ENCODE results near the gene ADAP2. TPM values are rescaled to one million over a fixed set of nuclear protein-coding genes. Genes with fewer than 3 reads are reported as not detected.
A peak's percentile ranks its signal among the peaks of the same experiment; 100 is the strongest.
"Not testable (repeated sequence)": the region's sequence is repeated elsewhere in the genome, so short reads cannot be mapped to it uniquely, and the experiment has no call there.

ADAP2 gene
- total RNA-seq, 2 experiments from 2014 or later: 0.92 to 1.5 TPM

DNA sequence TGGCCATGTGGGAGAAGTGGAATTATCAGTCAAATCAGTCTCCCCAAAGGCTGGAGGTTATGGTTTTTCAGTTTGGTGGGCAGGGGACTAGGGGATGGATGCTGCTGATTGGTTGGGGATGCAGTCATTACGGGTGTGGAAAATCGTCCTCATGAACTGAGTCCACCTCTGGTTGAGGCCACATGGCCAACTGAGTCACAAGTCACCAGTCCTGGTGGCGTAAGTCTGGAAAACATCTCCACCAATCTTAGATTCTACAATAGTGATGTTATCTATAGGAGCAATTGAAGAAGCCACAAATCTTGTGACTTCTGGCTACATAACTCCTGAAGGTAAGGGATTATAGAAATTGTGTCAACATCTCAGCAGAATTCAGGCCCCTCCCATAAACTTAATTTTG, 43.9 kb downstream of the ADAP2 start:
- no peak overlapping the region for H3K27ac Mint-ChIP-seq
- TF ChIP-seq, protein P1, sequence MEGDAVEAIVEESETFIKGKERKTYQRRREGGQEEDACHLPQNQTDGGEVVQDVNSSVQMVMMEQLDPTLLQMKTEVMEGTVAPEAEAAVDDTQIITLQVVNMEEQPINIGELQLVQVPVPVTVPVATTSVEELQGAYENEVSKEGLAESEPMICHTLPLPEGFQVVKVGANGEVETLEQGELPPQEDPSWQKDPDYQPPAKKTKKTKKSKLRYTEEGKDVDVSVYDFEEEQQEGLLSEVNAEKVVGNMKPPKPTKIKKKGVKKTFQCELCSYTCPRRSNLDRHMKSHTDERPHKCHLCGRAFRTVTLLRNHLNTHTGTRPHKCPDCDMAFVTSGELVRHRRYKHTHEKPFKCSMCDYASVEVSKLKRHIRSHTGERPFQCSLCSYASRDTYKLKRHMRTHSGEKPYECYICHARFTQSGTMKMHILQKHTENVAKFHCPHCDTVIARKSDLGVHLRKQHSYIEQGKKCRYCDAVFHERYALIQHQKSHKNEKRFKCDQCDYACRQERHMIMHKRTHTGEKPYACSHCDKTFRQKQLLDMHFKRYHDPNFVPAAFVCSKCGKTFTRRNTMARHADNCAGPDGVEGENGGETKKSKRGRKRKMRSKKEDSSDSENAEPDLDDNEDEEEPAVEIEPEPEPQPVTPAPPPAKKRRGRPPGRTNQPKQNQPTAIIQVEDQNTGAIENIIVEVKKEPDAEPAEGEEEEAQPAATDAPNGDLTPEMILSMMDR (IDR thresholded peaks at IDR 0.05): no peak
- no peaks in the 10 kb centered on the region for H3K9me3 Mint-ChIP-seq
- ChIA-PET POLR2A (no interaction called here), CTCF (no interaction called here)
- H3K27me3 Mint-ChIP-seq: peaks cover 12% of the 10 kb centered on the region
- no peak overlapping the region for H3K4me3 Mint-ChIP-seq
- ATAC-seq (no peak), DNase-seq (no peak)
- no peaks in the 10 kb centered on the region for H3K36me3 Mint-ChIP-seq (ENCODE audit: low read depth)
- intact Hi-C loops (cut with micrococcal nuclease): no loop called here
- peaks cover 26% of the 10 kb centered on the region for H3K4me1 Mint-ChIP-seq (ENCODE audit: low read depth)

DNA sequence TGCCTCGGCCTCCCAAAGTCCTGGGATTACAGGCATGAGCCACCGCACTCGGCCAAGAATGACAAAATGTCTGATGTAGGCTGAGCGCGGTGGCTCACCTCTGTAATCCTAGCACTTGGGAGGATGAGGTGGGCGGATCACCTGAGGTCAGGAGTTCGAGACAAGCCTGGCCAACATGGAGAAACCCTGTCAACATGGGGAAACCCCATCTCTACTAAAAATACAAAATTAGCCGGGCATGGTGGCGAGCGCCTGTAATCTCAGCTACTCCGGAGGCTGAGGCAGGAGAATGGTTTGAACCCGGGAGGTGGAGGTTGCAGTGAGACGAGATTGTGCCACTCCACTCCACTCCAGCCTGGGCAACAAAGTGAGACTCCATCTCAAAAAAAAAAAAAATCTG, 46.2 kb downstream of the ADAP2 start:
- CTCF ChIA-PET: interaction anchor here (0.6 to 0.7 kb wide), 3 partner anchors 12 to 645 kb away, joined by 3 read pairs; no protein-coding TSS in a partner anchor
- peaks cover 16% of the 10 kb centered on the region for H3K27me3 Mint-ChIP-seq
- H3K9me3 Mint-ChIP-seq; DNase-seq; H3K4me3 Mint-ChIP-seq; intact Hi-C loops (cut with micrococcal nuclease); H3K27ac Mint-ChIP-seq; POLR2A ChIA-PET; ATAC-seq: not testable (repeated sequence)
- peaks cover 31% of the 10 kb centered on the region for H3K4me1 Mint-ChIP-seq (ENCODE audit: low read depth)
- peaks cover 11% of the 10 kb centered on the region for H3K36me3 Mint-ChIP-seq (ENCODE audit: low read depth)

DNA sequence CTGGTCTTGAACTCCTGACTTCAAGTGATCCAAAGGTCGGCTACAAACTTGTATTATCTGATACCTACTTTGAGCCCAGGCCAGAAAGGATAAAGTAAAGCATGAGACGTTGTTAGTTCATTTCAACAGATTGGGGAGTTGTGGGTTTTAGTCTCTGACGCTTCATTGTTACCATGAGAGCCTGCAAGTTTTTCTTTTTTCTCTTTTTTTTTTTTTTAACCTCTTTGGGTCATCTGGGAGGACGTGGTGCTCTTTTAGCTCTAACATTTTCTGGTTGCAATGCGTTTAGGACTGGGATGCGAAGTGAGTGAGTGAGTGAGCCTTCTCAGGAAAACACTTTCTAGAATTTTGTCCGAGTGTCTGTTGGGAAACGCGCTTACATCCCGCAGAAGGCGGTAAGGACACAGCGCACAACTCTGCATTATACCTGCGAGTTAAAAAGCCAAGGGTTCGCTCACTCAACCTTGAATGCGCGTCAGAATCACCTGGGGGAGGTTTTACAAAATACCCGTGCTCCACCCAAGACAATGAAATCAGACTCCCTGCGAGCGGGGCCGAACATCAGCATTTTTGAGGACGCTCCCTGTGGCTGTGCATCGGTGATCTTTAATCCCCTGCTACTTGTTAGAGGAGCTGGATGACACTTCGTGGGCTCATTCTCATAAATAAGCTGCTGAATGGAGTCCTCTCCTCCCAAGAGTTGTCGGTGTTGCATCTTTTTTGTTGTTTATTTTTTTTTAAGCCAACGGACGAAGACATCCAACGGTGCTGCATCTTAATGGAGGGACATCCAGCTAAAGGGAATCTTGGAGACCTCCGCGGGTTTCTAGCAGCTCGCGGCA, 48.5 kb downstream of the ADAP2 start:
- intact Hi-C loops (cut with micrococcal nuclease): no loop called here
- H3K27ac Mint-ChIP-seq: peak overlapping the region; percentile 93

DNA sequence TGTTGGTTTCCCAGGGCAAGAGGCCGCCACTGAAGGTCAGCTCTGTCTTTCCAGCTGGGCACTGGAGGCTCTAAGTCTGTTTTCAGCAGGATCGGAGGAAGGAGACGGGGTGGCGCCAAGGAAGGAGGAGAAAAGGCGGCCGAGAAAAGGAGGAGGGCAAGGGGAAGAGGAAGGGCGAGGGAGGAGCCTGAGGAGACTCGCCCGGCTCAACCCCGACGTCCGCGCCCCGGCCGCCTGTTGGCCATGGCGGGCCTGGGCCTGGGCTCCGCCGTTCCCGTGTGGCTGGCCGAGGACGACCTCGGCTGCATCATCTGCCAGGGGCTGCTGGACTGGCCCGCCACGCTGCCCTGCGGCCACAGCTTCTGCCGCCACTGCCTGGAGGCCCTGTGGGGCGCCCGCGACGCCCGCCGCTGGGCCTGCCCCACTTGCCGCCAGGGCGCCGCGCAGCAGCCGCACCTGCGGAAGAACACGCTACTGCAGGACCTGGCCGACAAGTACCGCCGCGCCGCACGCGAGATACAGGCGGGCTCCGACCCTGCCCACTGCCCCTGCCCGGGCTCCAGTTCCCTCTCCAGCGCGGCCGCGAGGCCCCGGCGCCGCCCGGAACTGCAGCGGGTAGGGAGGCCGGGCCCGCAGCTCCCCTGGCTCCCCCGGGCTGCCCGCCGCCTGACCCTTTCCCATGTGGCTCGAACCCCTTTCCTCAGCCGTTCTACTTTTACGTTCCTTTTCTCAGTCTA, 49.3 kb downstream of the ADAP2 start, which contains the start of gene RNF135:
TSS of gene RNF135 (plus strand) at position 209 of the 737 bp plus-strand sequence. CDS start at position 244, 35 bp downstream.
- peaks cover 36% of the 10 kb centered on the region for H3K4me1 Mint-ChIP-seq (ENCODE audit: low read depth)
- peaks cover 5% of the 10 kb centered on the region for H3K9me3 Mint-ChIP-seq
- DNase-seq (peak; percentile 66), ATAC-seq (peak; percentile 76)
- CTCF ChIA-PET: interaction anchor here (0.6 to 2.3 kb wide), 7 partner anchors 10 to 246 kb away, joined by 3 to 9 read pairs (median 3); no protein-coding TSS in a partner anchor
- TF ChIP-seq, protein P1 (IDR thresholded peaks at IDR 0.05): peak; percentile 46
- peaks cover 24% of the 10 kb centered on the region for H3K36me3 Mint-ChIP-seq (ENCODE audit: low read depth)
- peaks cover 16% of the 10 kb centered on the region for H3K27me3 Mint-ChIP-seq
- intact Hi-C loops (cut with micrococcal nuclease): no loop called here
- peak within 1 kb of the TSS; percentile 93 for H3K27ac Mint-ChIP-seq
- peak within 1 kb of the TSS; percentile 97 for H3K4me3 Mint-ChIP-seq
- POLR2A ChIA-PET: interaction anchor here (0.7 to 1.3 kb wide), 5 partner anchors 14 to 336 kb away, joined by 3 to 4 read pairs (median 3); no protein-coding TSS in a partner anchor

More for the DNA sequence above, 48.5 kb downstream of the ADAP2 start:
- TF ChIP-seq, protein P1 (IDR thresholded peaks at IDR 0.05): no peak
- peak; percentile 11 for ATAC-seq
- peak; percentile 24 for DNase-seq
- Mint-ChIP-seq H3K27me3 (peaks cover 16% of the 10 kb centered on the region), H3K9me3 (peaks cover 5% of the 10 kb centered on the region), H3K4me3 (peak overlapping the region; percentile 97), H3K36me3 (ENCODE audit: low read depth) (peaks cover 19% of the 10 kb centered on the region), H3K4me1 (ENCODE audit: low read depth) (peaks cover 35% of the 10 kb centered on the region)
- ChIA-PET POLR2A (interaction anchor here (0.8 to 1.3 kb wide), 4 partner anchors 15 to 64 kb away, joined by 3 to 4 read pairs (median 4); no protein-coding TSS in a partner anchor), CTCF (interaction anchor here (0.6 to 2.3 kb wide), 7 partner anchors 11 to 683 kb away, joined by 3 to 9 read pairs (median 3); no protein-coding TSS in a partner anchor)

DNA sequence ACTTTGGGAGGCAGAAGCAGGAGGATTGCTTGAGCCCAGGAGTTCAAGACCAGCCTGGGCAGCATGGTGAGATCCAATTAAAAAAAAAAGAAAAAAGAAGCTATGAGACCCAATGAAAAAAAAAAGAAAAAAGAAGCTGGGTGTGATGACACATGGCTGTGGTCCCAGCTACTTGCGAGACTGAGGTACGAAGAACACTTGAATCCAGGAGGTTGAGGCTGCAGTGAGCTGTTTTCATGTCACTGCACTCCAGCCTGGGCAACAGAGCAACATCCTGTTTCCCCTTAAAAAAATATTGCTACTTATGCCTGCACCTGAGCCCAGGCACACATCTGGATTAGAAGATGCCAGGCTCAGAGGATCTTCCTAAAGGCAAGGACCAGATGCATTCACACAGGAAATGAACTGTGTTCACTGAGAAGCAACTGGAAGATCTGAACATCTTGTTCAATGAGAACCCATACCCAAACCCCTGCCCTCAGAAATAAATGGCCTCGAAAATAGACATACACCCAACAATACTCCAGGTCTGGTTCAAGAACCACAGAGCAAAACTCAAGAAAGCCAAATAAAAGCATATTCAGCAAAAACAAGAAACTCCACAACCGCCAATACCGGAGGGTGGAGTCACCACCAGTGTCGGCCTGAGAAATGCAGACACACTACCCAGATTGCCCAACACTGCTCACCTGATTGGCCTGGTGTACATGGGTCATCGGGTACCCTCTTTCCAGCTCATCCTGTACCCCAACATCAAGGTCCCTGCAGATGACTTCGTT, 53.5 kb downstream of the ADAP2 start:
- H3K27me3 Mint-ChIP-seq: peaks cover 4% of the 10 kb centered on the region
- ATAC-seq (no peak), DNase-seq (no peak)
- no peak overlapping the region for H3K4me3 Mint-ChIP-seq
- TF ChIP-seq, protein P1 (IDR thresholded peaks at IDR 0.05): no peak
- peak overlapping the region; percentile 15 for H3K27ac Mint-ChIP-seq
- intact Hi-C loops (cut with micrococcal nuclease): no loop called here
- H3K9me3 Mint-ChIP-seq: peaks cover 5% of the 10 kb centered on the region
- ChIA-PET CTCF (no interaction called here), POLR2A (no interaction called here)
- peaks cover 19% of the 10 kb centered on the region for H3K4me1 Mint-ChIP-seq (ENCODE audit: low read depth)
- H3K36me3 Mint-ChIP-seq (ENCODE audit: low read depth): peaks cover 26% of the 10 kb centered on the region

DNA sequence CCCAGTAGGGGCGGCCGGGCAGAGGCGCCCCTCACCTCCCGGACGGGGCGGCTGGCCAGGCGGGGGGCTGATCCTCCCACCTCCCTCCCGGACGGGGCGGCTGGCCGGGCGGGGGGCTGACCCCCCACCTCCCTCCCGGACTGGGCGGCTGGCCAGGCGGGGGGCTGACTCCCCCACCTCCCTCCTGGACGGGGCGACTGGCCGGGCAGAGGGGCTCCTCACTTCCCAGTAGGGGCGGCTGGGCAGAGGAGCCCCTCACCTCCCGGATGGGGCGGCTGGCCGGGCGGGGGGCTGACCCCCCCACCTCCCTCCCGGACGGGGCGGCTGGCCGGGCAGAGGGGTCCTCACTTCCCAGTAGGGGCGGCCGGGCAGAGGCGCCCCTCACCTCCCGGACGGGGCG, 58.2 kb downstream of the ADAP2 start:
- CTCF ChIA-PET; H3K4me1 Mint-ChIP-seq (ENCODE audit: low read depth); H3K9me3 Mint-ChIP-seq; H3K4me3 Mint-ChIP-seq; ATAC-seq; DNase-seq; intact Hi-C loops (cut with micrococcal nuclease); H3K27me3 Mint-ChIP-seq; POLR2A ChIA-PET; H3K27ac Mint-ChIP-seq: not testable (repeated sequence)
- H3K36me3 Mint-ChIP-seq (ENCODE audit: low read depth): peaks cover 10% of the 10 kb centered on the region
